Amniotic stem cell (primary cell): Measurements from ENCODE around the gene GTSE1.
"Not testable (repeated sequence)": the region's sequence is repeated elsewhere in the genome, so short reads cannot be mapped to it uniquely, and the experiment has no call there.

Source experiments
- DNase-seq: peaks from one replicate; lab custom pipeline; 2025; lab: John Stamatoyannopoulos, UW

The GTSE1 gene

DNA sequence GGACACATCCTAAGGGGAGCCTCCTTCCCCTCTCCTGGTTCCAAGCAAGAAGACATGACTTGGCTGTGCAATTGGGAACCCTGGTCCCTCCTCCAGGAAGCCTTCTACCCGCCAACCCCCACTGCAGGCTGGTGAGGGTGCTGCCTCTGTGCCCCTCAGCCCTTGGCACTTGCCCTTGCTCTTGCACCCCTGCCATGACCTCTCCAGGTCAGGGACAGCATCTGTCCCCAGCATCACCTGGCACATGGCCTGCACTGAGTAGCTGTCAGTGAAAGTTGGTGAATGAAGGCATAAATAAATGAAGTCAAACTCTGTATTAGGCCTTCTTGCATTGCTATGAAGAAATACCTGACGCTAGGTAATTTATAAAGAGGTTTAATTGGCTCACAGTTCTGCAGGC, 1.9 kb upstream of the GTSE1 start:
- no peak for DNase-seq

DNA sequence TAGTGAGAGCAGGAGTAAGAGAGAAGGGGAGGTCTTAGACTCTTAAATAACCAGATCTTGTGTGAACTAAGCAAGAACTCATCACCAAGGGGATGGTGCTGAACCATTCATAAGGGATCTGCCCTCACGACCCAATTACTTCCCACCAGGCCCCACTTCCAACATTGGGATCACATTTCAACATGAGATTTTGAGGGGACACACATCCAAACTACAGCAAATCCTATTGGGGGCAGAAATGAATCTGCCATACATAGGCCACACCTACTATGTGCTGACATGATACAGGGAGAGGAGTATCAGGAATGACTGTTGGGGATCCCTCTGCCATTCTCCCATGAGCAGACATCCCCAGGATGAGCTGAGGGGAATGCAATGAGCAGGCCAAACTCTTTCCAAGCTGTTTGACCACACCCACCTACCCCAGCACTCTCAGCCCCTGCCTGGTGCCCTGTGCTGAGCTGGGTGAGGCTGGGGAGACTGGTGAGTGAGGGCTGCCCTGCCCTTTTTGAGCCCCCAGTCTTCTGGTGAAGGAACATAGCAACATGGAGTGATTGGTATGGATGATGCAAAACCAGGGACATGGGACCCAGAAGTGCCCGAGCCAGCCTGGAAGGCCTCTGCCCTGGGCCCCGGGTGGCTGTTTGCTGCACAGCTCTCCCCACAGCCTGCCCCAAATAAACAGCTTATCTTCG, 1.2 kb upstream of the GTSE1 start:
- no peak for DNase-seq

DNA sequence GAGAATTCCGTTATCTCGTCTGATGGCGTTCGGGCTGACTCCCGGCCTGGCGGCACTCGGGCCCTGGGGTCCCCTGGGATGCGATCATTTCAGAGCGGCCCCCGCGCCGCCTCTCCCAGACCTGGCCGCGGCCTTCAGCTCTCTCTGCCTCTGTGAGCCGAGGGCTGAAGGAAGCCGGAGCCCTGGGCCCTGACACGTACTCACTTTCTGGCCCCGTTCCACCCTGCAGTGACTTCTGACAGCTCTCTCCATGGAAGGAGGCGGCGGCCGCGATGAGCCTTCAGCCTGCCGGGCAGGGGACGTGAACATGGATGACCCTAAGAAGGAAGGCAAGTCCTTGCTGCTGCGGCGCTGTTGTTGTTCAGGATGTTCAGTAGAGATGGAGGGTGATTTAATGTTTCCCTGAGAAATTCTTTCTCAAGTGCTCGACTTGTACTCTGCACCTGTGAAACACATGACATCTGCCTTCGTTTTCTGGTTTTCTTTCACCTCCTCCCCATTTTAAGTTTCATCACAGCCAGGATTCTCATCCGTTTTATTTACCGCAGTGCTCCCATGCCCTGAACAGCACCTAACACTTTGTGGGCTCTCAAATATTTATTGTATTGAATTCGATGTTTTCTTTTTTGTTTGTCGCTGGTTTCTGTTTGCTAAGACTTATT, 612 bp downstream of the GTSE1 start:
- no peak for DNase-seq

DNA sequence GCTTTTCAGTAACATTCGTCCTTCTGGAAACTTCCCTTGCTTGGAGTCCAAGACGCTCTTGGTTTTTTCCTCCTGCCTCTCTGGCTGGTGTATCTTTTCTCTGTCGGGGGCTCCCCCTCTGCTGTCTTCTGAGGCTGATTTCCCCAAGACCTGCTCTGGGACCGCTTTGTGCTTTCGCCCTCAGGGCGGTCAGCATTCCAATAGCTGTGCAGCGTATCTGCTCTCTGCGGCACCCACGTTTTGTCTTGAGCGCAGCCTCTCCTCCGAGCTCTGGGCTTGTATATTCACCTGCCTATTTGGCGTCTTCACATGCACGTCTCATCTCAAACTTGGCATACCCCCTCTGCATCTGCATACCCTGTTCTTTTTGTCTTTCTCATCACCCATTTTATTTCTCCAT, 2.4 kb downstream of the GTSE1 start:
- DNase-seq = no peak

DNA sequence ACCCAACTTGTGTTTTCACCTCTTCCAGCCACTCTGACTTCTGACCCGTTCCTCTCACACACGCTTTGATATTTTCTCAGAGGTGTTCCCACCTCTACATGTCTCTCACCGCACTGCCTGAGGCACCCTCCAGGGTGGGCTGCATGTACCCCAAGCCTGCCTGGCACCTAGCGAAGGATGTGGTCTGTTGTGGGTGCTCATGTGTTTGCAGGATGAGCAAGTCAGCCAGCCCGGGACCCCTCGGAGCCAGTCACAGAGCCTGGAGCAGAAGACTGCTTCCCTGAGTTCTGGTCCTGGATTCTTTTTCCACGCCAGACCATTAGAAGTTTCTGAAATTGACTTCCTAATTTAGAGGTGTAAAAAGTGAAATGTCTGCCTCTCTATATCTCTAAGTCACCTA, 3.8 kb downstream of the GTSE1 start:
- no peak for DNase-seq

DNA sequence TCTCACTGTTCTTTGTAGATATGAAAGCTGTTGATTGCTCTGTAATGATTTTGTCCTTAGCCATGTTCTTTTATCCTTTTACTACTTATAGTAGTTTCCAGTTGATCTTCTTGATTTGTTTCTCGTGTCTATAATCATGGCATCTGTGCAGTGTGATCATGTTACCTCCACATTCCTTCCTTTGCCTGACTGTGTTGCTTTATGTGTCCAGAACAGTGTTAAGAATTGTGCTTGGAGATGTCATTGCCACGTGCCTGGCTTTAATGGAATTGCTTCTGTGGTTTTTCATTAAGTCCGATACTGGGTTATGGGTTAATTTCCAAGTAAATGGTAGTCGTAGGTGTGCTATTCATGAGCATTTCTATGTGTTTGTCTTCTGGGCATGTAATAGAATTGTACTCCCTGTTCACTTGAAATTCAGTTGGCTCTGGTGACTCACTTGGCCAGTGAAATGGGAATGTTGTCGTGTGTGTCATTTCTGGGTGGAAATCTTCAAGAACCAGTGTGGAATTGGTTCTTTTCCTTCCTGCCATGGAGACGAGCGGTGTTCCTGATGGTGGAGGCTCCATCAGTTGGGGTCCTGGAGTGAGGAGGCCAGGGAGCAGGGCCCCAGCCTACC, 6.8 kb downstream of the GTSE1 start:
- DNase-seq = no peak

DNA sequence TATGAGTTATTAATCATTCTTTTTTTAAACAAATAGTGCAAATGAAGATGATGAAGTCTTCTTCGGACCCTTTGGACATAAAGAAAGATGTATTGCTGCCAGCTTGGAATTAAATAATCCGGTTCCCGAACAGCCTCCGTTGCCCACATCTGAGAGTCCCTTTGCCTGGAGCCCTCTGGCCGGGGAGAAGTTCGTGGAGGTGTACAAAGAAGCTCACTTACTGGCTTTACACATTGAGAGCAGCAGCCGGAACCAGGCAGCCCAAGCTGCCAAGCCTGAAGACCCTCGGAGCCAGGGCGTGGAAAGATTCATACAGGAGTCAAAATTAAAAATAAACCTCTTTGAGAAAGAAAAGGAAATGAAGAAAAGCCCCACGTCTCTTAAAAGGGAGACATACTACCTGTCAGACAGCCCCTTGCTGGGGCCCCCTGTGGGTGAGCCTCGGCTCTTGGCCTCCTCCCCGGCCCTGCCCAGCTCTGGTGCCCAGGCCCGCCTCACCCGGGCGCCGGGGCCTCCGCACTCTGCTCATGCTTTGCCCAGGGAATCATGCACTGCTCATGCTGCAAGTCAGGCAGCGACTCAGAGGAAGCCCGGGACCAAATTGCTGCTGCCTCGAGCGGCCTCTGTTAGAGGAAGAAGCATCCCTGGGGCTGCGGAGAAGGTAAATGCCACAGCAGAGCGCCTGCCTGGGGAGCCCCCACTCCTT, 11.8 kb downstream of the GTSE1 start:
- DNase-seq = no peak

DNA sequence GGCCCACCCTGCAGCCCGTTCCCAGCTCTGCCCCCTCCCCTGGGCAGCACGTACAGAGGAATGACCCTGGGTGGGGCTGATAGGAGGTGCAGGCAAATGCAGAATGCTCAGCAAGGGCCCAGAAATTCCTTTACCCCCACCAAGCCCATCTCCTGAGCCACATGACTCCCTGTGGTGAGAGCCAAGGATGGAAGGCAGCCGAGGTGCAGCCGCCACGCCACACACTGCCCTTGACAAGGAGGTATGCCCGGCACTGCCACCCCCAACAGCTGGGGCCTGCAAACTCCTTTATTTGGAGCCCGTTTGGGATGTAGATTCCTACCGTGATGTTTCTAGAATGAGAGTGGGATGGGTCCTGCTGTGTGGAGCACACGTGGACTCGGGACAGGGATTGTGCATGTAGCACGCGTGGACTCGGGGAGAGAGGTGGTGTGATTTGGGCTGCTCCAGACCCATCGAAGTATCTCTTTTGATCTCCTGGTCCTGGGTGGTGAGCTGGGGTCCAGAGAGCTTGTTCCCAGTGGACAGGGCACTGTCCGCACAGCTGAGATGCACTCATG, 12.9 kb downstream of the GTSE1 start:
- no peak for DNase-seq

DNA sequence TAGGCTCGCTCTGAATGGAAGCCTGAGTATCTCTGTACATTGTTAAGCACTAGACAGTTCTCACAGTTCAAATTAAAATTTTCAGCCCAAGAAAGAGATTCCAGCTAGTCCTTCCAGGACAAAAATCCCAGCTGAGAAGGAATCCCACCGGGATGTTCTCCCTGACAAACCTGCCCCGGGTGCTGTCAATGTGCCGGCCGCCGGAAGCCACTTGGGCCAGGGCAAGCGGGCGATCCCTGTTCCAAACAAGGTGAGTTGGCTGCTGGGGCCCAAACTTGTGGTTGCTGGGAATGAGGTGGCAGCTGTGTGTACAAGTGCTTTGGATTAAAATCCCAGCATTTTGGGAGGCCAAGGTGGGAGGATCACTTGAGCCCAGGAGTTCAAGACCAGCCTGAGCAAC, 15.4 kb downstream of the GTSE1 start:
- DNase-seq = no peak

DNA sequence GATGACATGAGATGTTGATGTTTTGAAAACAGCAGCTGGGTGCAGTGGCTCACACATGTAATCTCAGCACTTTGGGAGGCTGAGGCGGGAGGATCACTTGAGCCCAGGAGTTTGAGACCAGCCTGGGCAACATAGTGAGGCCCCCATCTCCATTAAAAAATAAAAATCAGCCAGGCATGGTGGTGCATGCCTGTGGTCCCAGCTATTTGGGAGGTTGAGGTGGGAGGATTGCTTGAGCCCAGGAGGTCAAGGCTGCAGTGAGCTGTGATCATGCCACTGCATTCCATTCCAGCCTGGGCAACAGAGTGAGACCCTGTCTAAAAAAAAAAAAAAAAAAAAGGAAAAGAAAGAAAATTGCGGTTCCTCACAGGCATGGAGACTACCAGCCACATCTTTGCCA, 16.2 kb downstream of the GTSE1 start:
- DNase-seq = not testable (repeated sequence)

DNA sequence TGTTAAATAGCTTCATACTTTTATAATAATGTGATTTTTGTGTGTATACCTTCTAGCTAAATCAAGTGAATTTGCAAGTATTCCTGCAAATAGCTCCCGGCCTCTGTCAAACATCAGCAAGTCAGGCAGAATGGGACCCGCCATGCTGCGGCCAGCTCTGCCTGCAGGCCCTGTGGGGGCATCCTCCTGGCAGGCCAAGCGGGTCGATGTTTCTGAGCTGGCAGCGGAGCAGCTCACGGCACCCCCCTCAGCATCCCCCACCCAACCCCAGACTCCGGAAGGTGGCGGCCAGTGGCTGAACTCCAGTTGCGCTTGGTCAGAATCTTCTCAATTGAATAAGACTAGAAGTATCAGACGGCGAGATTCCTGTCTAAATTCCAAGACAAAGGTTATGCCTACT, 19.3 kb downstream of the GTSE1 start:
- no peak for DNase-seq

DNA sequence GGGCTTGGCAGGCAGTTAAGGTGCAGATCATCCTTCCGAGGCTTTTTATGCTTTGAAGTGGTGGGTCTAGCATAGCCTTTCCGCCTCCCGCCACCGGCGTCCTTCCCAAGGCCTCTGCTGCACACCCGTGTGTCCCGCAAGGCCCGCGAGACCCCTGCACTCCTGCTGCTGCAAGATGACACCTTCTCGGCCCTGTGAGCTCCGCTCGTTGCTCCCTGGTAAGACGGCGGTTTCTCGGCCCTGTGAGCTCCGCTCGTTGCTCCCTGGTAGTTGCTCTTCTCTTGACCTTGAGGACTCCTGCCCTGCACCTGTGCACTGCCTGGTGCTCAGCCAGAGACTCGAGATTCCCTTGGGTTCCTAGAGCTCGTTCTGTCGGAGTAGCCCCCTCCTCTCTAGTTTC, 21.0 kb downstream of the GTSE1 start:
- no peak for DNase-seq

DNA sequence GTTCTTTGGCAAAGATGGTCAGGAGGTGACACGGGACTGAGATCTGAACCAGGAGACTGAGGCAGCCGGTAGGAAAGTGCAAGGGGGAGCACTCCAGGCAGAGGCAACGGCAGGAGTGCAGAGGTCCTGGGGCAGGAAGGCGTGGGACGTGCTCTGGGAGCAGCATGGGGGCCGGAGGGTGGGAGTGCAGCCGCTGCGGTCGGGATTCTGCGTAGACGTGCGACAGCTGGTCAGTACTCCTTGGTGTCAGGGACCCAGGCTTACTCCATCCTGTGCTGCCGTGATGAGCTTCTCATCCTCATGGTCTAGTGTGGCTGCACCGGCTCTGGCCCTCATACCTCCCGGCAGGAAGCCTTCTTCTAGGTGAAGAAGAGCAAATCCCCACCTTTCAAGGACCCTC, 21.9 kb downstream of the GTSE1 start:
- no peak for DNase-seq

DNA sequence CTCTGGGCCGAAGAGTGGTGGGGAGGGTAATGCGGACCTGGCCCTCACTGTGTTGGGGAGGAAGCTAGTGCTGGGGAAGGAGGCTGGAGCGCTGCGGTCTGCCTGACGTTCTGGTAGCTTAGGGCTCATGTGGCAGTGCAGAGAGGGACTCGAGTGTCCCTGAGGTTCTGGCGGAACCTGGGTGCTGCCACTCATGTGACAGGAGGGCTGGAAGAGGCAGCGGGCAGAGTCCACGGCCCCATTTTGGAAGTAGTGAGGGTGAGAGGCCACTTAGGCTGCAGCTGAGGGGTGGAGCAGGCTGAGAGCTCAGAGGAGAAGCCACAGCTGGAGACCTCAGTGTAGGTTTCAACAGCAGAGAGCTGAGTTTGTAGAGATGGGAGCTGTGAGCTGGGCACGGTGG, 22.6 kb downstream of the GTSE1 start:
- DNase-seq = no peak

DNA sequence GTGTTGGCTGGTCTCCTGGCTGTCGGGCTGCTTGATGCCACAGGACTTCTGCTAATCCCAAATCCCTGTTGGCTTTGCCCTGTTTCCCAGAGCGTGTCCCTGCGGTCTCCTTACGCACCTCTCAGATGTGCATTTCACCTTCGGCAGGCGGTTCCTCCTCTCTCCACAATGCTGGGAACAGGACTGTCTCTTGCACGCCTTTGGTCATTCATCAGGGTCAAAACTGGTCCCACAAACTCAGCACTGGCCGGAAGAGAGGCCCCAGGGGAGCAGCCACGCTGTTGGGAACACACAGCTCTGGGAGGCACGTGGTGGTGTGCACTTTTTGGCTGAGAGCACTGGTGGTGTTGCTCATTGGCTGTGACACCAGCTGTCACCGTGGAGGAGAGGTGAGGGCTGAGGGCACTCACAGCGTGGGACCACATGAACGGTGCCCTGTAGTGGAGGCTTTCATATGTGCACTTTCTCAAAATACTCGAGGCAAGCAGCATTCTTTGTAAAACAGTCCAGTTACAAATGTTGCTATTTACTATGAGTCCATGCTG, 23.6 kb downstream of the GTSE1 start:
- DNase-seq = no peak

DNA sequence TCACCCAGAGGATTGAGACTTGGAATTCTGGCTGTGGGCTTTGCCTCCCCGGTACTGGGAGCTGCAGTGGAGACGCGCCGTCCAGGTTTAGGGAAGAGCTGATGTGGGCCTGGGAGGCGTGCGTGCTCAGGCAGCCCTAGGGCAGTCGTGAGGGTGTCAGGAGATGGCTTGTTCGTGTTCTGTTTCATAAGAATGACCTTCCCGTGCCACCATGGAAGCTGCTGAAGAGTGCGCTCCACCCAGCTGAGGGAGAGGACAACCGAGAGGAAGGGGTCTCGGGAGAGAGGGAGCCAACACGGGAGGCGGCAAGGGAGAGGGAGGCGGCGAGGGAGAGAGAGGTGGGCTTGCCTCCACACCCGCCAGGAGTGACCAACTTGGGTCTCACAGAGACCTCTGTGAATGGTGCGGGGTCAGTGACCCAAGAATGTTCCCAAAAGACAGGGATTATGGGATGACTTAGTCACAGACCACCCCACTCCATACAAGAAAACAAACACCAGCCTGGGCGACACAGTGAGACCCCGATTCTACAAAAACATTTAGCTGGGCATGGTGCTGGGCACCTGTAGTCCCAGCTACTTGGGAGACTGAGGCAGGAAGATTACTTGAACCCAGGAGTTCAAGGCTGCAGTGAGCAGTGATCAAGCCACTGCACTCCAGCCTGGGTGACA, 24.2 kb downstream of the GTSE1 start:
- DNase-seq = no peak

DNA sequence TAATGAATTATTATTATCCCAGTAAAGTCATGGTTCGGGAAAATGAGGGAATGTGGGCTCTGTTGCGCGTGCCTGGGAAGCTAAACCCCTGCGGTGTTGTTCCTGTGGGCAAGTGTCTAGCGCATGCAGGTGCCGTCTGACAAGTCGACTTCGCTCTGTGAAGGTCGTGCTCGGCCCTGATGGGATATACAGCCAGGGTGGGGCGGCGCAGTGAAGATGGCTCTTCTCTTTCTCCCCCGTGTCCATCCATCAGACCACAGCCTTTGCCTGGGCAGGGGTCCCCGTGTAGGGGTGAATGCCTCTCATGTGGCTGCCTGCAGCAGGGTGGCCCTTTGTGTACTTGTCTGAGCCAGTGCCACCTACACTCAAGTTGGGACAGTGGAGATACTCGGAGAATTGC, 26.0 kb downstream of the GTSE1 start:
- no peak for DNase-seq

DNA sequence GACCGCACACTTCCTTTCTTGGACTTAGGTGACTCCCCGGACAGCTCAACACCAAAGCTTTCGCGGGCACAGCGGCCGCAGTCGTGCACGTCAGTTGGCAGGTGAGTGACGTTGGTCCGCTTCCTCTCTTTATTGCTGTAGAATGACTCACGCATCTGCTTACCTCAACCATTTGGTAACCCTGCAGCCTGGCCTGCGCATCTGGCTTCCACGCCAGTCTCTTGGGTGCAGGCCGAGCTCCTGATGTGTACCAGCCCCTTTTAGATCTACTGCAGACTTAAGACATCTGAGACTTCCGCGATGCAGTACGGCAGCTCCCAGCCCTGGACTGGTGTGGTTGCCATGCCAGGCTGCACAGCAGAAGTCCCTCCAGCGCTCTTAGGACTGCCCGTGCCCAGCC, 26.5 kb downstream of the GTSE1 start:
- DNase-seq = no peak

DNA sequence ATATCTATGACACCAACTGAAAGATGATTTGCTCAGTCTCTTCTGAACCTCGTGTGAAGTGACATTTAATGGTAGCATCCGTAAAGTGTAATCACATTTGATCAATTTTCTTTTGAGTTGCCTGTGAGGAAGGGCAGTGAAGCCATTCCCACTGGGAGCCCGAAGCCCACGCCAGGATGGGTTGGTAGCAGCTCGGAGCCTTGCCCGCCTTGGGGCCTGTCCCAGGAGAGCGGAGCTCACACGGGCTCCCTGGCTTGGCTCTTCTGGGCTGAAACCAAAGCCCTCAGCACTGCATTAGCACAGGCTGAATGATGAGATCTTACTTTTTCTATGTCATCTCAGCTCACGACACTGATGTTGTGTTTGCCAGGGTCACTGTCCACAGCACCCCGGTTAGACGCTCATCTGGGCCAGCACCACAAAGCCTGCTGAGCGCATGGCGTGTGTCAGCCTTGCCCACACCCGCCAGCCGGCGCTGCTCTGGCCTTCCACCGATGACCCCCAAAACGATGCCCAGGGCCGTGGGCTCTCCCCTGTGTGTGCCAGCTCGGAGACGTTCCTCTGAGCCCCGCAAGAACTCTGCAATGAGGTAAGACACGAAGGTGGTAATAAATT, 29.5 kb downstream of the GTSE1 start:
- DNase-seq = no peak

DNA sequence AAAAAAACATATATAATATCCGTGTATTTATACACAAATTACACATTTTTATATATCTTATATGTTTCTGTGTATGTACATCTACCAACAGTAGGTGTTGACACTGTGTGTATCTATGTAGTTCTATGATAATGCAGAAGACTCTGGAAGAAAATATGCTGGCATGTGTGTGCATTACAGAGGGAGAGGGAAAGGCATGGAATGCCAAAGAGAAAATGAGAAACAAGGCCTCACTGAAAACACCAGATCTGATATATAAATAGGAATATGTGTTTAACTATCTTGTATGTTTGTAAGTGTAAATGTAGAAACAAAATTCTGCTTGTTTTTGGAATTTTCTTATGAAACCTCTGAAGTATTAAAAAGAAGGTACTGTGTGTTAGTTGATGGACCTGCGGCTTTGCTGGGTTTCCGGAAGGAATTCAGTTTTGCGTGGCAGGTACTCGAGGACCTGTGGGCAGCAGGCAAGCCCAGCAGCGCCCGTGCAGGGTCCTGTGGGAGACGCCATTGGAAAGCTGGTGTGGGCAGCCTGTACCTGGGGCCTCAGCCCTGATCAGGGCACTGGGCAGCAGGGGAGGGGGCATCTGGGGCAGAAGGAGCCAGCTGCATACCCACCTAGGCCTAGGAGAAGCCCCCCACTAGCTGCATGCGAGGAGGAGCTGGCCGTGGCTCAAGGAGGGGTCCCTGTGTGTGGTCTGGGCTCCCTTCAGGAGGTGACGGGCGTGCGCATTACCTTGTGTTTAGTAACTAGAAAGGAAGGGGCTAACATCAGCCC, 31.2 kb downstream of the GTSE1 start:
- no peak for DNase-seq

DNA sequence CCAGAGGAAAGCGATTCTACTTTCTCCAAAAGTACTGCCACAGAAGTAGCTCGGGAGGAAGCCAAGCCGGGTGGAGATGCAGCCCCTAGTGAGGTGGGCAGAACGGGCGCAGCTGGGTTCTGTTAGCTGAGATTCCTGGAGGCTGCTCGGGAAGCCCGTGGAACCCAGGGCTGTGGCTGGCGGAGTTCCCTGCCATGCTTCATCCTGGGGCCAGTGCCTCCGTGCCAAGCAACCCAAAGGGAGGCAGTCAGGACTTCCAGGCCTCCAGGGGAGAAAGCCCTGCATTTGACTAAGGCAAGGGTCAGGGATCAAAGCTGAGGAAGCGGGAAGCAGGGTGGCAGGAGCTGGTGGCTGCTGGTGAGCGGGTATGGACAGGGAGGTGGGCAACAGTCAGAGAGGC, 32.1 kb downstream of the GTSE1 start:
- DNase-seq = no peak
